ENCODE measurements around the gene LMO4.

LMO4 gene

GRCh38 chr1:87379306-87379705, 50.6 kb downstream of the LMO4 start:
- no peak overlapping the region for H3K9ac ChIP-seq
- no peak overlapping the region for H3K4me2 ChIP-seq
- no peaks in the 10 kb centered on the region for H4K20me1 ChIP-seq (ENCODE audit: insufficient read depth)
- H3K4me3 ChIP-seq (IDR thresholded peaks at IDR 0.05; ENCODE audit: insufficient read depth, low read depth, low read length): no peak overlapping the region
- no peaks in the 10 kb centered on the region for H3K4me1 ChIP-seq (ENCODE audit: low read depth, poor library complexity, severe bottlenecking)
- no peaks in the 10 kb centered on the region for H3K36me3 ChIP-seq (ENCODE audit: insufficient read depth)
- no peak for TF ChIP-seq CTCF (conservative IDR thresholded peaks at IDR 0.05; ENCODE audit: low read depth, low read length)
- no peaks in the 10 kb centered on the region for H3K27me3 ChIP-seq (ENCODE audit: insufficient read depth, low read depth)
- H2AFZ ChIP-seq (ENCODE audit: low read depth): no peak overlapping the region
- H3K79me2 ChIP-seq (ENCODE audit: insufficient read depth, low read depth): no peaks in the 10 kb centered on the region
- H3K27ac ChIP-seq: no peak overlapping the region

DNA sequence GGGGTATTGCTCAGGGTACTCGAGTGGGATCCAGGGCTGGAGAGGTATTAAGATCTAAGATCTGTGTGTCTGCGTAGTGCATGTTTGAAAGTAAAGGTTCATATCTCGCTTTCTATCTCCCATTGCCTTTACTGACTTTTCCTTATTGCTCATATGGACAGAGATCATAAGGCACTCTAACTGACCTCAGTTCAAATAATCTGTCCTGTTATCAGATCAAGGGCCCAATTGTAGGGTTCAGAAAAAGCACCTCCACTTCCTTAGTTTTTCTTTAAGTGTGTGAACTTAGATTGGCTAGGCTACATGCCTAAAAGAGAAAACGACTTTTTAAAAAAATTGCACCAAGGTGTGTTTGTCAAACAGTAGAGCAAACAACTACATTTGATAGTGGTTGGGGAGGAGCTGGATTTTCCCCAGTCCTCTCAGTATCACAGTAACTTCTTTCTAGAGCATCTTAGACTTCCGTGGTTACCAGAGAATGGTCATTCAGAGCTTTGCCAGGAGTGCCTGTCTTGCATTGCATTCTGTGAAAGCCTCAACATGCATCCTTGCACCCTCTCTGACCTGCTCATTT, 57.6 kb downstream of the LMO4 start:
- Histone ChIP-seq H2AFZ (ENCODE audit: low read depth) (no peak overlapping the region), H3K9ac (no peak overlapping the region), H3K4me1 (ENCODE audit: low read depth, poor library complexity, severe bottlenecking) (no peaks in the 10 kb centered on the region), H3K36me3 (ENCODE audit: insufficient read depth) (no peaks in the 10 kb centered on the region), H3K4me2 (no peak overlapping the region), H3K79me2 (ENCODE audit: insufficient read depth, low read depth) (no peaks in the 10 kb centered on the region), H3K27me3 (ENCODE audit: insufficient read depth, low read depth) (no peaks in the 10 kb centered on the region), H3K27ac (no peak overlapping the region), H4K20me1 (ENCODE audit: insufficient read depth) (no peaks in the 10 kb centered on the region), H3K4me3 (IDR thresholded peaks at IDR 0.05; ENCODE audit: insufficient read depth, low read depth, low read length) (no peak overlapping the region)
- no peak for TF ChIP-seq CTCF (conservative IDR thresholded peaks at IDR 0.05; ENCODE audit: low read depth, low read length)

DNA sequence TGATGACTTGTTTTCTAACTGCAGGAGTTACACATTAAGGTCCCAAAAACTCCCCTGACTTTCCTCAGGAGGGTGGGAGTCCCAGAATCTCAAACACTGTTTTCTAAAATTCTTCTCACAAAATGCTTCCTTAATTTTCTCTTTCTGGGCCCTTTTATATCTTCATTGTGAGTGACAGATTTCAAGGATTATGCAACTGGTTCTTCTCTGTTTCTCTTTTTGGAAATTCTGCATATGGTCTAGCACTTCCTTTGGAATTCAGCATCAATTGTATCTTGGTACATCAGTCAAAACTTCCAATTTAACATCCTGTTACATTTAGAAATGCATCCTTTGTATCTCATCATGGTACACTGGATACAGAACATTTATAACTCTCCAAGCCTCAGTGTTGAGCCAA, 59.7 kb downstream of the LMO4 start:
- Histone ChIP-seq H3K4me1 (ENCODE audit: low read depth, poor library complexity, severe bottlenecking) (no peaks in the 10 kb centered on the region), H3K9ac (no peak overlapping the region), H3K79me2 (ENCODE audit: insufficient read depth, low read depth) (no peaks in the 10 kb centered on the region), H3K27me3 (ENCODE audit: insufficient read depth, low read depth) (no peaks in the 10 kb centered on the region), H3K4me2 (no peak overlapping the region), H3K27ac (no peak overlapping the region), H3K36me3 (ENCODE audit: insufficient read depth) (no peaks in the 10 kb centered on the region), H2AFZ (ENCODE audit: low read depth) (no peak overlapping the region), H3K4me3 (IDR thresholded peaks at IDR 0.05; ENCODE audit: insufficient read depth, low read depth, low read length) (no peak overlapping the region), H4K20me1 (ENCODE audit: insufficient read depth) (no peaks in the 10 kb centered on the region)
- TF ChIP-seq CTCF (conservative IDR thresholded peaks at IDR 0.05; ENCODE audit: low read depth, low read length): no peak

DNA sequence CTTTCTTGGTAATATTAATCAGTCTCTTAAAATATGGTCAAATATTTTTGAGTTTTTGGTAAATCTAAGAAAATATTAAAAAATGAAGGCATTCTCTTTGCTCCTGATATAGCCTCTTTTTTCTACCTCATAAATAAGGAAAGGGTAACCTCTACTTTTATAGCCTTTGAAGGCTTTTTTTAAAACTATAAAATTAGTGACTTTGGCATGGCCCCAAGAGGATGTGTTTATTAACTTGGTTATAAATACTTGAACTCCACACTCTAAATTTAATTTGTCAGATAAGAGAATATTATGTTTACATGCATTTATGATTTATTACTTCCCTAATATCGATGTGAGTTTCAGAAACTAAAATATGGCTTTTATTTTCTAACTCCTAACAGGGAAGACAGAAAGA, 60.3 kb downstream of the LMO4 start:
- Histone ChIP-seq H3K27ac (no peak overlapping the region), H3K79me2 (ENCODE audit: insufficient read depth, low read depth) (no peaks in the 10 kb centered on the region), H3K9ac (no peak overlapping the region), H3K4me3 (IDR thresholded peaks at IDR 0.05; ENCODE audit: insufficient read depth, low read depth, low read length) (no peak overlapping the region), H3K4me2 (no peak overlapping the region), H3K36me3 (ENCODE audit: insufficient read depth) (no peaks in the 10 kb centered on the region), H4K20me1 (ENCODE audit: insufficient read depth) (no peaks in the 10 kb centered on the region), H3K4me1 (ENCODE audit: low read depth, poor library complexity, severe bottlenecking) (no peaks in the 10 kb centered on the region), H2AFZ (ENCODE audit: low read depth) (no peak overlapping the region), H3K27me3 (ENCODE audit: insufficient read depth, low read depth) (no peaks in the 10 kb centered on the region)
- TF ChIP-seq CTCF (conservative IDR thresholded peaks at IDR 0.05; ENCODE audit: low read depth, low read length): no peak

Data from KMS-11 (cell line).